ENCODE data around the gene CACNA2D4.
A peak's percentile ranks its signal among the peaks of the same experiment; 100 is the strongest.

CACNA2D4 gene

GRCh38 chr12:1925684-1926006 lies 7.2 kb upstream of the CACNA2D4 start:
- no peak for TF ChIP-seq CTCF (IDR thresholded peaks at IDR 0.05)
- peak in 1 of 2 donors; percentile 48 for DNase-seq
- Histone ChIP-seq H3K36me3 (no peaks in the 10 kb centered on the region), H3K4me1 (peaks cover 0 to 52% (median 32%) of the 10 kb centered on the region in 4 donors), H3K4me3 (no peak overlapping the region), H3K27me3 (no peaks in the 10 kb centered on the region), H3K27ac (no peak overlapping the region), H3K9me3 (no peaks in the 10 kb centered on the region)
- intact Hi-C loops (cut with DNase I; ENCODE audit: low total_unique reads) = no loop called here

GRCh38 chr12:1924996-1925683 lies 6.7 kb upstream of the CACNA2D4 start:
- H3K9me3 ChIP-seq = no peaks in the 10 kb centered on the region
- H3K4me1 ChIP-seq = peaks cover 0 to 52% (median 32%) of the 10 kb centered on the region in 4 donors
- H3K27me3 ChIP-seq = no peaks in the 10 kb centered on the region
- H3K36me3 ChIP-seq = no peaks in the 10 kb centered on the region
- H3K27ac ChIP-seq = peak overlapping the region in 1 of 2 donors; percentile 24
- intact Hi-C loops (cut with DNase I; ENCODE audit: low total_unique reads) = no loop called here
- no peak overlapping the region for H3K4me3 ChIP-seq
- TF ChIP-seq CTCF (IDR thresholded peaks at IDR 0.05) = no peak
- peak in 1 of 2 donors; percentile 55 for DNase-seq

- intact Hi-C loops (cut with DNase I; ENCODE audit: low total_unique reads) = no loop called here
These were observed 4.5 kb upstream of the CACNA2D4 start for GRCh38 chr12:1922985-1923384.

GRCh38 chr12:1922075-1922709 lies 3.7 kb upstream of the CACNA2D4 start:
- Histone ChIP-seq H3K4me3 (no peak overlapping the region), H3K27me3 (no peaks in the 10 kb centered on the region), H3K27ac (no peak overlapping the region), H3K4me1 (peaks cover 0 to 36% (median 20%) of the 10 kb centered on the region in 4 donors), H3K9me3 (no peaks in the 10 kb centered on the region), H3K36me3 (no peaks in the 10 kb centered on the region)
- DNase-seq = peak in 1 of 2 donors; percentile 57
- TF ChIP-seq CTCF (IDR thresholded peaks at IDR 0.05) = no peak
- intact Hi-C loops (cut with DNase I; ENCODE audit: low total_unique reads) = no loop called here

More at GRCh38 chr12:1922985-1923384, 4.5 kb upstream of the CACNA2D4 start:
- Histone ChIP-seq H3K36me3 (no peaks in the 10 kb centered on the region), H3K4me1 (peaks cover 0 to 36% (median 26%) of the 10 kb centered on the region in 4 donors), H3K27ac (no peak overlapping the region), H3K4me3 (no peak overlapping the region), H3K27me3 (no peaks in the 10 kb centered on the region), H3K9me3 (no peaks in the 10 kb centered on the region)
- TF ChIP-seq CTCF (IDR thresholded peaks at IDR 0.05) = no peak
- DNase-seq = peak in 1 of 2 donors; percentile 38

- no peak overlapping the region for H3K4me3 ChIP-seq
- no peak for TF ChIP-seq CTCF (IDR thresholded peaks at IDR 0.05)
- H3K27ac ChIP-seq = no peak overlapping the region
- H3K9me3 ChIP-seq = no peaks in the 10 kb centered on the region
- H3K36me3 ChIP-seq = no peaks in the 10 kb centered on the region
- intact Hi-C loops (cut with DNase I; ENCODE audit: low total_unique reads) = no loop called here
- DNase-seq = peak in 1 of 2 donors; percentile 63
- H3K4me1 ChIP-seq = peaks cover 0 to 31% (median 18%) of the 10 kb centered on the region in 4 donors
- no peaks in the 10 kb centered on the region for H3K27me3 ChIP-seq
These were observed 2.5 kb upstream of the CACNA2D4 start for GRCh38 chr12:1920971-1921370.
